GM12878 (cell line): Measurements from ENCODE around the gene RIPK4. TPM values are rescaled to one million over a fixed set of nuclear protein-coding genes. Genes with fewer than 3 reads are reported as not detected.

Experiments
- ATAC-seq: fragments of 200-7000 bp; cut with Tn5 transposase; 3 replicates; pipeline ENCODE4 v1.9.1; 2020; ENCODE audit warnings: mild to moderate bottlenecking, moderate library complexity
- BruUV-seq: library from RNA; stranded (reverse); fragments of 400-500 nt; replicated peaks from 2 replicates; lab custom pipeline; 2021; lab: Mats Ljungman, UMichigan
- CTCF ChIA-PET: fragments of 300-600 bp; sonication (Branson Sonifier 250); formaldehyde crosslinking; extraction: SDS; loops from one replicate; lab custom pipeline; 2021; ENCODE audit warnings: inconsistent platforms; lab: Yijun Ruan, JAX
- POLR2A ChIA-PET: fragments of 350-600 bp; formaldehyde crosslinking; extraction: SDS; loops from one replicate; lab custom pipeline; 2021; ENCODE audit warnings: inconsistent platforms; lab: Charles Lee
- RAD21 ChIA-PET: fragments of 300-600 bp; sonication (Branson Sonifier 250); formaldehyde crosslinking; loops from one replicate; lab custom pipeline; 2023; ENCODE audit warnings: antibody characterized with exemption; ENCODE audit not compliant: unreplicated experiment; lab: Charles Lee
- SMC1A ChIA-PET: fragments of 300-600 bp; sonication (Branson Sonifier 250); formaldehyde crosslinking; loops from one replicate; lab custom pipeline; 2023; ENCODE audit not compliant: unreplicated experiment, uncharacterized antibody; lab: Charles Lee
- DNase-seq: peaks from one replicate; pipeline ENCODE4 v3.0.0-alpha.2; 2011; ENCODE audit warnings: low read depth, low spot score
- FAIRE-seq: peaks from 3 replicates; lab custom pipeline; 2011; peaks lifted over from hg19 to GRCh38; lab: Jason Lieb, UNC
- H2AFZ ChIP-seq: 2 replicates; pipeline ENCODE4 v1.6.0; 2011; ENCODE audit warnings: low read depth, low read length, control low read depth; ENCODE audit not compliant: control insufficient read depth
- H3K27ac ChIP-seq: 2 replicates; pipeline ENCODE4 v1.5.1; 2011; ENCODE audit warnings: control low read depth; ENCODE audit not compliant: control insufficient read depth, insufficient read depth
- H3K27me3 ChIP-seq, 2 experiments: replicated peaks in 1 of 2; 2 replicates each; pipeline versions ENCODE4 v1.6.0 to v1.6.1; 2011; ENCODE audit warnings: low read length in 1 of 2; ENCODE audit not compliant: control insufficient read depth in 2 of 2, insufficient read depth in 2 of 2
- H3K36me3 ChIP-seq, 2 experiments: 2 replicates each; pipeline ENCODE4 v1.5.1; 2011; ENCODE audit warnings: low read length in 1 of 2; ENCODE audit not compliant: control insufficient read depth in 2 of 2, insufficient read depth in 2 of 2
- H3K4me1 ChIP-seq: 2 replicates; pipeline ENCODE4 v1.6.1; 2011; ENCODE audit warnings: mild to moderate bottlenecking, low read length, moderate library complexity, mixed read lengths; ENCODE audit not compliant: control insufficient read depth, insufficient read depth
- H3K4me2 ChIP-seq: 2 replicates; pipeline ENCODE4 v1.6.0; 2011; ENCODE audit warnings: control low read depth; ENCODE audit not compliant: control insufficient read depth, insufficient read depth
- H3K4me3 ChIP-seq: fragments of 200-600 bp; sonication (generic); 2 replicates; pipeline ENCODE4 v1.5.1; 2016
- H3K79me2 ChIP-seq: 2 replicates; pipeline ENCODE4 v1.6.0; 2011; ENCODE audit warnings: low read length; ENCODE audit not compliant: control insufficient read depth, insufficient read depth
- H3K9ac ChIP-seq: 2 replicates; pipeline ENCODE4 v1.8.0; 2011; ENCODE audit warnings: low read length, control low read depth, mixed read lengths; ENCODE audit not compliant: control insufficient read depth, insufficient read depth
- H3K9me3 ChIP-seq: replicated peaks from 3 replicates; pipeline ENCODE4 v1.5.1; 2011; ENCODE audit warnings: mild to moderate bottlenecking, low read length; ENCODE audit not compliant: control insufficient read depth, insufficient read depth
- H4K20me1 ChIP-seq: 2 replicates; pipeline ENCODE4 v1.6.0; 2011; ENCODE audit not compliant: control insufficient read depth, insufficient read depth
- BACH1 ChIP-seq: fragments of 450-650 bp; IDR thresholded peaks from 2 replicates; pipeline ENCODE4 v1.6.1; 2017; ENCODE audit warnings: mild to moderate bottlenecking, borderline replicate concordance
- BRCA1 ChIP-seq: IDR thresholded peaks from 2 replicates; pipeline ENCODE4 v1.6.1; 2011; ENCODE audit warnings: low read depth, low read length, improper control_type of control experiment
- CREB1 ChIP-seq: IDR thresholded peaks from 2 replicates; pipeline ENCODE4 v1.6.1; 2012; ENCODE audit warnings: low read depth, mild to moderate bottlenecking, inconsistent platforms
- EP300 ChIP-seq, 2 experiments: fragments of 150-350 bp in 1 of 2; IDR thresholded peaks; 2 replicates each; pipeline ENCODE4 v1.6.1; 2011 to 2012; ENCODE audit warnings: low read depth in 2 of 2, low read length in 2 of 2, borderline replicate concordance in 1 of 2, improper control_type of control experiment in 1 of 2, inconsistent platforms in 1 of 2; ENCODE audit not compliant: control insufficient read depth in 1 of 2
- ESRRA ChIP-seq: IDR thresholded peaks from 2 replicates; pipeline ENCODE4 v1.6.1; 2012; ENCODE audit warnings: mild to moderate bottlenecking, low read length, improper control_type of control experiment
- GABPA ChIP-seq: IDR thresholded peaks from 2 replicates; pipeline ENCODE4 v1.6.1; 2014; ENCODE audit warnings: antibody characterized with exemption, low read depth, mild to moderate bottlenecking, inconsistent platforms
- KAT2A ChIP-seq: conservative IDR thresholded peaks from 2 replicates; pipeline ENCODE4 v1.6.1; 2011; ENCODE audit warnings: low read depth, low read length; ENCODE audit not compliant: control insufficient read depth
- NFYA ChIP-seq: IDR thresholded peaks from 2 replicates; pipeline ENCODE4 v1.6.1; 2011; ENCODE audit warnings: low read depth, mild to moderate bottlenecking, low read length, improper control_type of control experiment, borderline replicate concordance
- NFYB ChIP-seq: IDR thresholded peaks from 2 replicates; pipeline ENCODE4 v1.6.1; 2011; ENCODE audit warnings: low read depth, mild to moderate bottlenecking, low read length, improper control_type of control experiment, moderate library complexity; ENCODE audit not compliant: insufficient read depth
- NR2F1 ChIP-seq: fragments of 450-650 bp; conservative IDR thresholded peaks from 2 replicates; pipeline ENCODE4 v1.6.1; 2017; ENCODE audit warnings: mild to moderate bottlenecking
- RB1 ChIP-seq: fragments of 450-650 bp; formaldehyde crosslinking; IDR thresholded peaks from 2 replicates; pipeline ENCODE4 v1.6.1; 2017; ENCODE audit warnings: mild to moderate bottlenecking, borderline replicate concordance
- RELA ChIP-seq: fragments of 450-650 bp; IDR thresholded peaks from 2 replicates; pipeline ENCODE4 v1.8.0; 2014; ENCODE audit warnings: borderline replicate concordance; ENCODE audit not compliant: partially characterized antibody
- RUNX3 ChIP-seq: IDR thresholded peaks from 2 replicates; pipeline ENCODE4 v1.6.1; 2012; ENCODE audit warnings: low read length, inconsistent platforms
- SIN3A ChIP-seq: IDR thresholded peaks from 2 replicates; pipeline ENCODE4 v1.6.1; 2012; ENCODE audit warnings: low read depth, low read length, improper control_type of control experiment
- SRF ChIP-seq, 2 experiments: IDR thresholded peaks; 2 replicates each; pipeline ENCODE4 v1.6.1; 2011; ENCODE audit warnings: low read depth in 2 of 2, low read length in 2 of 2, mild to moderate bottlenecking in 1 of 2, moderate library complexity in 1 of 2
- YY1 ChIP-seq: IDR thresholded peaks from 2 replicates; pipeline ENCODE4 v1.6.1; 2011; ENCODE audit warnings: low read depth, mild to moderate bottlenecking, low read length
- ZBTB11 ChIP-seq: fragments of 450-650 bp; formaldehyde crosslinking; IDR thresholded peaks from 2 replicates; pipeline ENCODE4 v1.5.0; 2022; ENCODE audit warnings: mild to moderate bottlenecking, missing genetic modification characterization
- ZNF622 ChIP-seq: fragments of 450-650 bp; IDR thresholded peaks from 2 replicates; pipeline ENCODE4 v1.6.1; 2017; ENCODE audit warnings: mild to moderate bottlenecking, inconsistent platforms
- ZZZ3 ChIP-seq: IDR thresholded peaks from 2 replicates; pipeline ENCODE4 v1.6.1; 2011; ENCODE audit warnings: low read depth; ENCODE audit not compliant: control insufficient read depth, insufficient read length
- WGBS: methylation state at CpG from one replicate; pipeline ENCODE4 v1.1.6; 2016; ENCODE audit warnings: low lambda C conversion rate; ENCODE audit not compliant: insufficient replicate concordance, insufficient coverage; ENCODE audit errors: missing lambda C conversion rate; 5-methylcytosine and 5-hydroxymethylcytosine counted together
- in situ Hi-C: fragments of 300-500 bp; cut with MboI; formaldehyde crosslinking; loops from 9 replicates; pipeline ENCODE4 v1.14.3; 2018; ENCODE audit warnings: mixed read lengths
- intact Hi-C: fragments of 100-400 bp; cut with micrococcal nuclease; formaldehyde crosslinking; loops from one replicate; pipeline ENCODE4 v1.14.2; 2022; ENCODE audit not compliant: unreplicated experiment
- polyA plus RNA-seq, 11 experiments: library from polyadenylated mRNA; depleted of rRNA in 4 of 11; unstranded in 6 of 11; stranded (reverse) in 5 of 11; fragments of >200 nt; fragmentation: Nextera tagmentation in 4 of 11; fragmentation: Illumina TruSeq in 1 of 11; extraction: Ambion mirVana in 4 of 11; extraction: Trizol in 1 of 11; gene quantifications; 1 replicate in 1 of 11; 2 replicates in 10 of 11; pipeline versions ENCODE4 v1.2.1 to v1.2.3, GENCODE V29; 2011 to 2016; ENCODE audit warnings: inconsistent platforms in 2 of 11, missing spikeins in 2 of 11, low read depth in 1 of 11
- total RNA-seq, 4 experiments: library from RNA; depleted of rRNA in 3 of 4; stranded (reverse); fragments of >200 nt in 3 of 4; fragmentation: Illumina TruSeq in 1 of 4; extraction: Trizol in 1 of 4; gene quantifications; 2 replicates each; pipeline versions ENCODE4 v1.2.1 to v1.2.3, GENCODE V29; 2013 to 2021
- TF ChIP-seq, protein P1 (sequence below): fragments of 450-650 bp; IDR thresholded peaks from 2 replicates; pipeline ENCODE4 v1.6.1; 2017; ENCODE audit warnings: low read depth, mild to moderate bottlenecking, moderate library complexity

Gene RIPK4
- total and polyA plus RNA-seq, 10 of the 15 experiments (the other 5 are each of a cell fraction or from before 2014, with no cell fraction given): 0.05 TPM; not detected in 9

DNA sequence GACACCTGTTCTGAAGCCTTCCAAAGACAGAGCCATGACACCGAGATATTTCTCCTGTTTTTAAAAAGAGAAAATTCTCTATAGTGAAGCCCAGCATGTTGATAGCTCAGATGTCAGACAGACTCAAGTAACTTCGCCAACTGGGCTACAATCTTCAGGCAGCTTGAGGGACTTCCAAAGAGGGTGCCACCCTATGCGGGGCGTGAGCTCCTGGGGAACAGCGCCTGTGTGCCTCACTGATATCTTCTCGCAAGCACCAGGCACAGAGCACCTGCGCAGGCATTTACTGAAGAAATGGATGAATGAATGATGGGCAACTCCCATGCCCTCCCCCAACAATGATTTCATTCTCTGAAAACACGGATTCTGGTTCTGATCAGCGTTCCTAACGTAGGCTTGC, 17.6 kb downstream of the RIPK4 start:
- Histone ChIP-seq H3K4me3 (no peak overlapping the region), H4K20me1 (no peaks in the 10 kb centered on the region), H3K27ac (no peak overlapping the region), H3K79me2 (no peaks in the 10 kb centered on the region), H3K36me3 (no peaks in the 10 kb centered on the region), H3K4me1 (no peaks in the 10 kb centered on the region), H3K27me3 (no peaks in the 10 kb centered on the region; a peak in 1 of 4 replicates), H3K9ac (no peak overlapping the region), H2AFZ (no peak overlapping the region), H3K4me2 (no peak overlapping the region), H3K9me3 (no peaks in the 10 kb centered on the region)
- no TSS peak for BruUV-seq
- no peak for DNase-seq
- in situ Hi-C loops (no loop called here), intact Hi-C loops (no loop called here)
- CTCF ChIA-PET: no interaction called here
- POLR2A ChIA-PET: no interaction called here
- TF ChIP-seq BRCA1: no peak
- no peak for TF ChIP-seq NFYB
- no peak for TF ChIP-seq NFYA
- TF ChIP-seq ZZZ3: no peak
- TF ChIP-seq KAT2A: no peak
- no peak for TF ChIP-seq ZNF622
- TF ChIP-seq CREB1: no peak
- no peak for TF ChIP-seq ZBTB11 (CRISPR knock-in tag)
- TF ChIP-seq RB1: no peak
- no peak for TF ChIP-seq YY1
- TF ChIP-seq, protein P1, sequence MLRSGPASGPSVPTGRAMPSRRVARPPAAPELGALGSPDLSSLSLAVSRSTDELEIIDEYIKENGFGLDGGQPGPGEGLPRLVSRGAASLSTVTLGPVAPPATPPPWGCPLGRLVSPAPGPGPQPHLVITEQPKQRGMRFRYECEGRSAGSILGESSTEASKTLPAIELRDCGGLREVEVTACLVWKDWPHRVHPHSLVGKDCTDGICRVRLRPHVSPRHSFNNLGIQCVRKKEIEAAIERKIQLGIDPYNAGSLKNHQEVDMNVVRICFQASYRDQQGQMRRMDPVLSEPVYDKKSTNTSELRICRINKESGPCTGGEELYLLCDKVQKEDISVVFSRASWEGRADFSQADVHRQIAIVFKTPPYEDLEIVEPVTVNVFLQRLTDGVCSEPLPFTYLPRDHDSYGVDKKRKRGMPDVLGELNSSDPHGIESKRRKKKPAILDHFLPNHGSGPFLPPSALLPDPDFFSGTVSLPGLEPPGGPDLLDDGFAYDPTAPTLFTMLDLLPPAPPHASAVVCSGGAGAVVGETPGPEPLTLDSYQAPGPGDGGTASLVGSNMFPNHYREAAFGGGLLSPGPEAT: no peak
- no peak for TF ChIP-seq ESRRA
- TF ChIP-seq SIN3A: no peak
- no peak for TF ChIP-seq NR2F1
- TF ChIP-seq BACH1: no peak
- no peak for TF ChIP-seq GABPA
- no peak for TF ChIP-seq RELA
- TF ChIP-seq SRF (IDR thresholded peaks at IDR 0.05; ENCODE audit: low read depth in 2 of 2, low read length in 2 of 2): no peak
- TF ChIP-seq RUNX3: no peak
- TF ChIP-seq EP300 (IDR thresholded peaks at IDR 0.05; ENCODE audit: borderline replicate concordance in 1 of 2, control insufficient read depth in 1 of 2, low read depth in 2 of 2, low read length in 2 of 2): no peak
- RAD21 ChIA-PET: interaction anchor here (1.2 kb wide), 1 partner anchor 19 kb away, joined by 3 read pairs; no protein-coding TSS in a partner anchor
- 36% methylated on average over 10 of the region's 10 CpGs for WGBS
- FAIRE-seq: no peak
- SMC1A ChIA-PET: interaction anchor here (2.0 kb wide), 1 partner anchor 137 kb away, joined by 4 read pairs; no protein-coding TSS in a partner anchor
- no peak for ATAC-seq
